ENCODE measurements around the gene TGFB1. TPM values are rescaled to one million over a fixed set of nuclear protein-coding genes. Genes with fewer than 3 reads are reported as not detected.

TGFB1 gene
- total RNA-seq, 1 experiment from 2014 or later: 30.1 TPM

GRCh38 chr19:41320568-41320967 lies 33.2 kb downstream of the TGFB1 start:
- no peaks in the 10 kb centered on the region for H4K20me1 ChIP-seq (ENCODE audit: control insufficient read depth, insufficient read depth, insufficient read length)
- H3K4me3 Mint-ChIP-seq: no peak overlapping the region

More at GRCh38 chr19:41320568-41320967, 33.2 kb downstream of the TGFB1 start:
- Histone ChIP-seq H3K18ac (ENCODE audit: insufficient read length, low read depth, low read length) (no peak overlapping the region), H2BK12ac (ENCODE audit: insufficient read length, low read depth, low read length) (no peak overlapping the region), H2BK15ac (ENCODE audit: low read depth, low read length) (no peak overlapping the region), H3K23ac (ENCODE audit: insufficient read length, low read depth, low read length) (no peak overlapping the region), H2BK120ac (ENCODE audit: low read depth, low read length, poor library complexity, severe bottlenecking) (no peak overlapping the region), H3T11ph (ENCODE audit: low read length) (no peak overlapping the region), H2AK5ac (ENCODE audit: insufficient read length, low read length) (no peak overlapping the region), H3K27me3 (ENCODE audit: insufficient read depth, low read length) (no peaks in the 10 kb centered on the region), H3K56ac (ENCODE audit: insufficient read length, low read depth, low read length) (no peak overlapping the region), H4K8ac (replicated peaks; ENCODE audit: insufficient read length, low read depth, low read length) (no peak overlapping the region), H4K91ac (ENCODE audit: insufficient read length, low read depth, low read length) (no peak overlapping the region), H3K4me2 (ENCODE audit: insufficient read depth, insufficient read length, low read length) (no peak overlapping the region), H3K79me2 (ENCODE audit: insufficient read depth, low read length) (no peaks in the 10 kb centered on the region), H2BK5ac (ENCODE audit: insufficient read length, low read length) (no peak overlapping the region), H3K14ac (ENCODE audit: insufficient read depth, low read length) (no peak overlapping the region), H3K9me3 (ENCODE audit: control insufficient read depth, low read depth, low read length) (no peaks in the 10 kb centered on the region), H2BK20ac (ENCODE audit: low read depth, low read length, poor library complexity, severe bottlenecking) (no peak overlapping the region), H3K4me1 (ENCODE audit: insufficient read depth, low read length) (peaks cover 5% of the 10 kb centered on the region; the same call in 1 of the 2 replicates), H2AFZ (ENCODE audit: low read length) (no peak overlapping the region), H3K27ac (ENCODE audit: insufficient read length, low read depth, low read length) (no peak overlapping the region), H3K23me2 (ENCODE audit: insufficient read length, low read depth, low read length, poor library complexity, severe bottlenecking) (peaks cover 9% of the 10 kb centered on the region), H4K5ac (ENCODE audit: insufficient read length, low read depth, low read length) (no peak overlapping the region), H3K4ac (ENCODE audit: low read depth, low read length) (no peak overlapping the region), H3K79me1 (ENCODE audit: insufficient read depth, low read depth, low read length, poor library complexity, severe bottlenecking) (no peaks in the 10 kb centered on the region), H3K9ac (ENCODE audit: extremely low read depth, insufficient read length, low read length) (no peak overlapping the region)
- no CpG with 5 or more reads among the region's 4 CpGs for WGBS (ENCODE audit: extremely low coverage, insufficient read length, low lambda C conversion rate)
- H3K4me1 Mint-ChIP-seq: peaks cover 32 to 35% of the 10 kb centered on the region in 2 experiments
- TF ChIP-seq CTCF (conservative IDR thresholded peaks at IDR 0.05): no peak
- H3K27ac Mint-ChIP-seq: peak overlapping the region in 1 of 3 experiments; percentile 53; a peak in 2 of 7 replicates
- H3K36me3 Mint-ChIP-seq (ENCODE audit: insufficient read depth in 1 of 3, low read depth in 3 of 3): peaks cover 25 to 65% (median 56%) of the 10 kb centered on the region in 3 experiments
- no peaks in the 10 kb centered on the region; a peak in 1 of 5 replicates for H3K9me3 Mint-ChIP-seq
- H3K27me3 Mint-ChIP-seq (ENCODE audit: low read depth): peaks cover 1% of the 10 kb centered on the region; the same call in 1 of the 2 replicates
- no peak for DNase-seq

Measured in H9 (cell line).